Measurements from ENCODE around the gene AGFG1.
A peak's percentile ranks its signal among the peaks of the same experiment; 100 is the strongest.

AGFG1 gene

DNA sequence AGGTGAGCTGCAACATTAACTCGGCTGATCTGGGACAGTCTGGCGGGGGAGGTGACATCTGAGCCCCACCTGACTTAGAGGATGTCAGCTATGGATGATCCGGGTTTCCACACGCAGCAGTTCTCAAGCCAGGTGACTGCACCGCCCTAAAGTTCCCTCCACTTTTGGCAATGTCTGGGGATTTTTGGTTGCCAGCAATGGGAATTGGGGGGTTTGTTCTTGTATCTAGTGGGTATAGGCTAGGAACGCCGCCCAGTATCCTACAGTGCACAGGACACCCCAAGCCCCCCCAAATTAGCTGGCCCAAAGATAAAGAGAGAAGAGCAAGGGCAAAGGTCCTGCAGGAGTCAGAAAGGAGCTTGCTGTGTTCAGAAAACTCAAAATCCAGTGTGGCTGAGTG is 544 bp upstream of the AGFG1 start:
- H3K27ac ChIP-seq (replicated peaks): no peak overlapping the region
- TF ChIP-seq GABPA (IDR thresholded peaks at IDR 0.05; ENCODE audit: low read depth) (no peak), POLR2AphosphoS5 (IDR thresholded peaks at IDR 0.05; ENCODE audit: low read depth) (no peak), REST (IDR thresholded peaks at IDR 0.05; ENCODE audit: insufficient replicate concordance, low read depth) (no peak), SPI1 (IDR thresholded peaks at IDR 0.05; ENCODE audit: borderline replicate concordance, low read depth) (no peak)
- TF ChIP-seq, protein P1, sequence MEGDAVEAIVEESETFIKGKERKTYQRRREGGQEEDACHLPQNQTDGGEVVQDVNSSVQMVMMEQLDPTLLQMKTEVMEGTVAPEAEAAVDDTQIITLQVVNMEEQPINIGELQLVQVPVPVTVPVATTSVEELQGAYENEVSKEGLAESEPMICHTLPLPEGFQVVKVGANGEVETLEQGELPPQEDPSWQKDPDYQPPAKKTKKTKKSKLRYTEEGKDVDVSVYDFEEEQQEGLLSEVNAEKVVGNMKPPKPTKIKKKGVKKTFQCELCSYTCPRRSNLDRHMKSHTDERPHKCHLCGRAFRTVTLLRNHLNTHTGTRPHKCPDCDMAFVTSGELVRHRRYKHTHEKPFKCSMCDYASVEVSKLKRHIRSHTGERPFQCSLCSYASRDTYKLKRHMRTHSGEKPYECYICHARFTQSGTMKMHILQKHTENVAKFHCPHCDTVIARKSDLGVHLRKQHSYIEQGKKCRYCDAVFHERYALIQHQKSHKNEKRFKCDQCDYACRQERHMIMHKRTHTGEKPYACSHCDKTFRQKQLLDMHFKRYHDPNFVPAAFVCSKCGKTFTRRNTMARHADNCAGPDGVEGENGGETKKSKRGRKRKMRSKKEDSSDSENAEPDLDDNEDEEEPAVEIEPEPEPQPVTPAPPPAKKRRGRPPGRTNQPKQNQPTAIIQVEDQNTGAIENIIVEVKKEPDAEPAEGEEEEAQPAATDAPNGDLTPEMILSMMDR (IDR thresholded peaks at IDR 0.05; ENCODE audit: insufficient read depth, low read length): no peak
- H3K27me3 ChIP-seq (ENCODE audit: insufficient read depth, poor library complexity, severe bottlenecking): no peaks in the 10 kb centered on the region
- H3K4me3 ChIP-seq (replicated peaks; ENCODE audit: insufficient read depth, low read length): no peak overlapping the region
- DNase-seq (ENCODE audit: low read depth in 1 of 2, low spot score in 1 of 2): no peak

DNA sequence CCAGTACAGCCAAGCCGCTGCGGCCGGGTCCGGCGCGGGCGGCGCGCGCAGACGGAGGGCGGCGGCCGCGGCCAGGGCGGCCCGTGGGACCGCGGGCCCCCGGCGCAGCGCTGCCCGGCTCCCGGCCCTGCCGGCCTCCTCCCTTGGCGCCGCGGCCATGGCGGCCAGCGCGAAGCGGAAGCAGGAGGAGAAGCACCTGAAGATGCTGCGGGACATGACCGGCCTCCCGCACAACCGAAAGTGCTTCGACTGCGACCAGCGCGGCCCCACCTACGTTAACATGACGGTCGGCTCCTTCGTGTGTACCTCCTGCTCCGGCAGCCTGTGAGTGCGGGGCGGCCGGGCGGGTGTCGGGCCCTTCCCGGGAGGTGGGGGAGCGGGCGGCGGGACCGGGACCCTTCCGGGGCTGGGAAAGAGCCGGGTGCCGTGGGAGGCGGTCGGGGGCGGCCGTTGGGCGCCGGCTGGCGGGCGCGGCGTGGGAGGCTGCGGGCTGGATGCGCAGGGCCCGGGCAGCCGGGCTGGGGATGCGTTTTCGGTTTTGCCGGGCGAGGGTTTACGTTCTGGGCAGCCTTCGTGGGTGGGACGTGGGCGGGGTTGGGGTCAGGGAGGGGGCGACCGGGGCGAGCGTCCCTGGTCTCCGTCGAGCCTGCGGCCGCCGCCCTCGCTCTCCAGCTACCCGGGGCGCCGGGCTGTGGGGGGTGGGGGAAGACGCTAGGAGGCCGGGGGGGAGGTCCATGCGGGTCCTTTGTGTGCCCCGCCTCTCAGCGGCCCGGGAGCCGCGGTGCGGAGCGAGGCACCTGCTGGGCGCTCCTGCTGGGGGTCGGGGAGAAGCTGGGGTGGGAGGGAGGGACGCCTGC is 537 bp downstream of the AGFG1 start:
- TF ChIP-seq REST (IDR thresholded peaks at IDR 0.05; ENCODE audit: insufficient replicate concordance, low read depth): no peak
- TF ChIP-seq, protein P1 (IDR thresholded peaks at IDR 0.05; ENCODE audit: insufficient read depth, low read length): no peak
- no peak for TF ChIP-seq POLR2AphosphoS5 (IDR thresholded peaks at IDR 0.05; ENCODE audit: low read depth)
- no peak for TF ChIP-seq SPI1 (IDR thresholded peaks at IDR 0.05; ENCODE audit: borderline replicate concordance, low read depth)
- no peak for TF ChIP-seq GABPA (IDR thresholded peaks at IDR 0.05; ENCODE audit: low read depth)

GRCh38 chr2:227473122-227473461 is 1.1 kb downstream of the AGFG1 start:
- no peak for DNase-seq (ENCODE audit: low read depth in 1 of 2, low spot score in 1 of 2)
- H3K27ac ChIP-seq (replicated peaks): no peak overlapping the region
- peak overlapping the region; percentile 93 for H3K4me3 ChIP-seq (replicated peaks; ENCODE audit: insufficient read depth, low read length)
- no peaks in the 10 kb centered on the region for H3K27me3 ChIP-seq (ENCODE audit: insufficient read depth, poor library complexity, severe bottlenecking)
- TF ChIP-seq GABPA (IDR thresholded peaks at IDR 0.05; ENCODE audit: low read depth): no peak
- TF ChIP-seq POLR2AphosphoS5 (IDR thresholded peaks at IDR 0.05; ENCODE audit: low read depth): no peak
- TF ChIP-seq, protein P1 (IDR thresholded peaks at IDR 0.05; ENCODE audit: insufficient read depth, low read length): no peak
- TF ChIP-seq SPI1 (IDR thresholded peaks at IDR 0.05; ENCODE audit: borderline replicate concordance, low read depth): no peak
- no peak for TF ChIP-seq REST (IDR thresholded peaks at IDR 0.05; ENCODE audit: insufficient replicate concordance, low read depth)

More for the DNA sequence above, 537 bp downstream of the AGFG1 start:
- peak overlapping the region; percentile 93 for H3K4me3 ChIP-seq (replicated peaks; ENCODE audit: insufficient read depth, low read length)
- no peaks in the 10 kb centered on the region for H3K27me3 ChIP-seq (ENCODE audit: insufficient read depth, poor library complexity, severe bottlenecking)
- peak in 1 of 2 experiments; percentile 33 for DNase-seq (ENCODE audit: low read depth in 1 of 2, low spot score in 1 of 2)
- peak overlapping the region; percentile 54 for H3K27ac ChIP-seq (replicated peaks)
